ENCODE data around the gene MNT. TPM values are rescaled to one million over a fixed set of nuclear protein-coding genes. Genes with fewer than 3 reads are reported as not detected.
A peak's percentile ranks its signal among the peaks of the same experiment; 100 is the strongest.

Gene MNT
- total RNA-seq (1 to 10 TPM; 2.8 to 5.0 TPM), polyA plus RNA-seq (1 to 10 TPM; 1.7 to 2.5 TPM)

GRCh38 chr17:2400877-2401425 is at the start of gene MNT:
MNT (minus strand) TSS chr17:2401060; CDS start chr17:2400712, 348 bp downstream.
- H3K9ac ChIP-seq (ENCODE audit: low read depth in 1 of 2, low read length in 2 of 2), result peak within 1 kb of the TSS; percentile 91 to 96
- no peaks in the 10 kb centered on the region for H3K36me3 ChIP-seq (ENCODE audit: control insufficient read depth in 4 of 4, insufficient read depth in 3 of 4, low read depth in 1 of 4, low read length in 3 of 4)
- under 1% methylated on average over 51 of the region's 51 CpGs for WGBS
- H3K27me3 ChIP-seq (ENCODE audit: control insufficient read depth in 4 of 4, insufficient read depth in 4 of 4, low read length in 3 of 4), result no peaks in the 10 kb centered on the region
- peak within 1 kb of the TSS; percentile 74 to 93 (median 90) for H3K4me3 ChIP-seq (ENCODE audit: low read depth in 1 of 3, low read length in 3 of 3)
- H3K4me1 ChIP-seq (ENCODE audit: control insufficient read depth in 4 of 4, insufficient read depth in 4 of 4, low read length in 3 of 4), result peaks cover 15 to 46% (median 32%) of the 10 kb centered on the region in 4 donors
- H3K9me3 ChIP-seq (ENCODE audit: control insufficient read depth in 4 of 4, low read length in 3 of 4), result no peaks in the 10 kb centered on the region
- peak; percentile 90 for DNase-seq (ENCODE audit: low spot score)
- H3K27ac ChIP-seq (ENCODE audit: low read depth in 1 of 2, low read length in 2 of 2), result peak within 1 kb of the TSS; percentile 100
- no peak for TF ChIP-seq FOXA1 (IDR thresholded peaks at IDR 0.05)
- no peak for TF ChIP-seq MAX (IDR thresholded peaks at IDR 0.05)
- no peak for TF ChIP-seq NR2F2 (IDR thresholded peaks at IDR 0.05)
- TF ChIP-seq HNF4A (conservative IDR thresholded peaks at IDR 0.05), result no peak
- peak; percentile 55 for TF ChIP-seq TAF1 (conservative IDR thresholded peaks at IDR 0.05)
- TF ChIP-seq, protein P1, sequence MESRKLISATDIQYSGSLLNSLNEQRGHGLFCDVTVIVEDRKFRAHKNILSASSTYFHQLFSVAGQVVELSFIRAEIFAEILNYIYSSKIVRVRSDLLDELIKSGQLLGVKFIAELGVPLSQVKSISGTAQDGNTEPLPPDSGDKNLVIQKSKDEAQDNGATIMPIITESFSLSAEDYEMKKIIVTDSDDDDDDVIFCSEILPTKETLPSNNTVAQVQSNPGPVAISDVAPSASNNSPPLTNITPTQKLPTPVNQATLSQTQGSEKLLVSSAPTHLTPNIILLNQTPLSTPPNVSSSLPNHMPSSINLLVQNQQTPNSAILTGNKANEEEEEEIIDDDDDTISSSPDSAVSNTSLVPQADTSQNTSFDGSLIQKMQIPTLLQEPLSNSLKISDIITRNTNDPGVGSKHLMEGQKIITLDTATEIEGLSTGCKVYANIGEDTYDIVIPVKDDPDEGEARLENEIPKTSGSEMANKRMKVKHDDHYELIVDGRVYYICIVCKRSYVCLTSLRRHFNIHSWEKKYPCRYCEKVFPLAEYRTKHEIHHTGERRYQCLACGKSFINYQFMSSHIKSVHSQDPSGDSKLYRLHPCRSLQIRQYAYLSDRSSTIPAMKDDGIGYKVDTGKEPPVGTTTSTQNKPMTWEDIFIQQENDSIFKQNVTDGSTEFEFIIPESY (IDR thresholded peaks at IDR 0.05), result no peak
- TF ChIP-seq YY1 (IDR thresholded peaks at IDR 0.05), result peak; percentile 91
- peak in 1 of 2 donors; percentile 10 for TF ChIP-seq JUND (IDR thresholded peaks at IDR 0.05)
- peak; percentile 12 for TF ChIP-seq REST (IDR thresholded peaks at IDR 0.05)
- peak; percentile 82 to 88 for TF ChIP-seq EGR1 (IDR thresholded peaks at IDR 0.05; ENCODE audit: low read depth in 2 of 2)
- no peak for TF ChIP-seq HNF4G (IDR thresholded peaks at IDR 0.05)
- TF ChIP-seq ATF3 (IDR thresholded peaks at IDR 0.05), result no peak

DNA sequence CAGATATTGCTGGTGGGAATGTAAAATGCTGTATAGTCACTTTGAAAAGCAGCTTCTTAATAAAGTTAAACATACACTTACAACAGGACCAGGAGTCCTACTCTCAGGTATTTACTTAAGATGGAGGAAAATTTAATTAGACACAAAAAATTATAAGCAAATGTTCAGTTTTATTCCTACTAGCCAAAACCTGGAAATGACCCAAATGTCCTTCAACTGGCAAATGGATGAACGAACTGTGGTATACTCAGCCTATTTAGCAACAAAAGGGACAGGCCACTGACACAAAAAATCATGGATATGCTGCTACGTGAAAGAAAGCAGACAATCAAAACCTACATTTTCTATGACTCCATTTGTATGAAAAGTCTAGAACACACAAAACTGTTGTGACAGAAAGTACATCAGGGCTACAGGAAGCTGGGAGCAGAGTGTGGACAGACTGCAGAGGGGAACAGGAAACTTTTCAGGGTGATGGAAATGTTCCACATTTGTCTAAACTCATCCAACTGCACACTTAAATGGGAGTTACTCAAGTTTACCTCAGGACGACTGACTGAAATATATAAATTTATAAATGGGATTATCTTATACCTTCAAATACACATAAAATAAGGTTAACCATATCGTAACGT is 49.3 kb upstream of the MNT start:
- Histone ChIP-seq H3K27ac (ENCODE audit: low read depth in 1 of 2, low read length in 2 of 2) (no peak overlapping the region), H3K4me3 (ENCODE audit: low read depth in 1 of 3, low read length in 3 of 3) (no peak overlapping the region), H3K27me3 (ENCODE audit: control insufficient read depth in 4 of 4, insufficient read depth in 4 of 4, low read length in 3 of 4) (no peaks in the 10 kb centered on the region), H3K9me3 (ENCODE audit: control insufficient read depth in 4 of 4, low read length in 3 of 4) (no peaks in the 10 kb centered on the region), H3K36me3 (ENCODE audit: control insufficient read depth in 4 of 4, insufficient read depth in 3 of 4, low read depth in 1 of 4, low read length in 3 of 4) (peaks cover 0 to 3% (median 1%) of the 10 kb centered on the region in 4 donors), H3K9ac (ENCODE audit: low read depth in 1 of 2, low read length in 2 of 2) (no peak overlapping the region), H3K4me1 (ENCODE audit: control insufficient read depth in 4 of 4, insufficient read depth in 4 of 4, low read length in 3 of 4) (no peaks in the 10 kb centered on the region)
- TF ChIP-seq TAF1 (conservative IDR thresholded peaks at IDR 0.05) (no peak), FOXA2 (IDR thresholded peaks at IDR 0.05) (no peak), FOXA1 (IDR thresholded peaks at IDR 0.05) (no peak), JUND (IDR thresholded peaks at IDR 0.05) (no peak)
- TF ChIP-seq, protein P1 (IDR thresholded peaks at IDR 0.05), result no peak
- WGBS, result 72% methylated on average over 5 of the region's 5 CpGs
- no peak for DNase-seq (ENCODE audit: low spot score)

All from liver (tissue), 9 donors.